Left lung (tissue), 10 donors: ENCODE measurements around the gene NIBAN1. TPM values are rescaled to one million over a fixed set of nuclear protein-coding genes. Genes with fewer than 3 reads are reported as not detected.
A peak's percentile ranks its signal among the peaks of the same experiment; 100 is the strongest.

Experiments used
- ATAC-seq: fragments of 200-7000 bp; cut with Tn5 transposase; one replicate; pipeline ENCODE4 v1.9.1; 2020; ENCODE audit warnings: moderate library complexity
- DNase-seq, 4 donors: peaks; one replicate each; pipeline ENCODE4 v3.0.0-alpha.2; 2013 to 2020
- H3K27ac ChIP-seq, 2 donors: fragments of 200-600 bp; sonication (generic) in 1 of 2; one replicate each; pipeline versions ENCODE4 v1.5.0 to v1.8.0; 2020 to 2021
- H3K27me3 ChIP-seq, 2 donors: fragments of 200-600 bp; sonication (generic) in 1 of 2; one replicate each; pipeline versions ENCODE4 v1.5.0 to v1.8.0; 2020 to 2021
- H3K36me3 ChIP-seq, 2 donors: fragments of 200-600 bp; sonication (generic) in 1 of 2; one replicate each; pipeline versions ENCODE4 v1.5.0 to v1.8.0; 2020 to 2021
- H3K4me1 ChIP-seq, 2 donors: fragments of 200-600 bp; one replicate each; pipeline ENCODE4 v1.8.0; 2021
- H3K4me3 ChIP-seq, 2 donors: fragments of 200-600 bp; sonication (generic) in 1 of 2; one replicate each; pipeline versions ENCODE4 v1.5.0 to v1.8.0; 2020 to 2021; ENCODE audit warnings: mild to moderate bottlenecking in 1 of 2
- H3K9me3 ChIP-seq, 2 donors: fragments of 200-600 bp; sonication (generic) in 1 of 2; one replicate each; pipeline versions ENCODE4 v1.5.0 to v1.8.0; 2020 to 2021
- CTCF ChIP-seq, 2 donors: fragments of 200-600 bp; sonication (generic) in 1 of 2; IDR thresholded peaks; one replicate each; pipeline versions ENCODE4 v1.5.0 to v1.8.0; 2021; ENCODE audit warnings: antibody characterized with exemption in 2 of 2
- intact Hi-C, 2 donors: fragments of 100-400 bp; cut with DNase I; formaldehyde crosslinking; loops; one replicate each; pipeline versions ENCODE4 v1.11.2 to v1.14.2; 2022
- polyA plus RNA-seq, 6 donors: library from polyadenylated mRNA; unstranded; fragments of 120-200 nt; gene quantifications; one replicate each; pipeline ENCODE4 v1.2.1, GENCODE V29; 2013; ENCODE audit not compliant: insufficient read length in 6 of 6
- total RNA-seq, 2 donors: library from RNA; stranded (reverse); fragmentation: NEBNext Ultra II Directional; extraction: Animal tissue kit (Norgen Biotek cat#: 25700); gene quantifications; one replicate each; pipeline ENCODE4 v1.2.1, GENCODE V29; 2021
- donor health status: DM: no; HTN: yes; CAD: no.
- donor health status: DM: no; HTN: no; CAD: no.

Gene NIBAN1
- total and polyA plus RNA-seq, 8 donors, result 16.4 to 54.3 (median 17.7) TPM

- Histone ChIP-seq H3K4me1 (peaks cover 4 to 49% of the 10 kb centered on the region in 2 donors), H3K9me3 (no peaks in the 10 kb centered on the region), H3K27me3 (no peaks in the 10 kb centered on the region), H3K4me3 (peak overlapping the region; percentile 69 to 70), H3K36me3 (no peaks in the 10 kb centered on the region), H3K27ac (peak overlapping the region; percentile 75 to 93)
- DNase-seq, result peak; percentile 50 to 90 (median 64)
- peak; percentile 61 for ATAC-seq
- intact Hi-C loops, result no loop called here
- TF ChIP-seq CTCF (IDR thresholded peaks at IDR 0.05), result no peak
These were observed 844 bp downstream of the NIBAN1 start for GRCh38 chr1:184973272-184974055.

GRCh38 chr1:184972315-184973055 is 1.8 kb downstream of the NIBAN1 start:
- ATAC-seq, result no peak
- Histone ChIP-seq H3K27ac (peak overlapping the region; percentile 10 to 93), H3K27me3 (no peaks in the 10 kb centered on the region), H3K4me1 (peaks cover 4 to 49% of the 10 kb centered on the region in 2 donors), H3K4me3 (peak overlapping the region in 1 of 2 donors; percentile 69), H3K36me3 (no peaks in the 10 kb centered on the region), H3K9me3 (no peaks in the 10 kb centered on the region)
- DNase-seq, result no peak
- intact Hi-C loops, result no loop called here
- no peak for TF ChIP-seq CTCF (IDR thresholded peaks at IDR 0.05)

- no peak for ATAC-seq
- Histone ChIP-seq H3K4me3 (peak overlapping the region in 1 of 2 donors; percentile 69), H3K36me3 (no peaks in the 10 kb centered on the region), H3K9me3 (no peaks in the 10 kb centered on the region), H3K27me3 (no peaks in the 10 kb centered on the region), H3K4me1 (peaks cover 4 to 49% of the 10 kb centered on the region in 2 donors), H3K27ac (no peak overlapping the region)
- no peak for TF ChIP-seq CTCF (IDR thresholded peaks at IDR 0.05)
- DNase-seq, result no peak
- intact Hi-C loops, result no loop called here
These were observed 2.6 kb downstream of the NIBAN1 start for GRCh38 chr1:184971522-184972265.

- H3K9me3 ChIP-seq, result no peaks in the 10 kb centered on the region
- no peaks in the 10 kb centered on the region for H3K27me3 ChIP-seq
- no peaks in the 10 kb centered on the region for H3K36me3 ChIP-seq
- DNase-seq (no peak), ATAC-seq (no peak)
- H3K4me1 ChIP-seq, result peaks cover 4 to 49% of the 10 kb centered on the region in 2 donors
- no peak overlapping the region for H3K27ac ChIP-seq
- H3K4me3 ChIP-seq, result no peak overlapping the region
- intact Hi-C loops, result no loop called here
- TF ChIP-seq CTCF (IDR thresholded peaks at IDR 0.05), result no peak
These were observed 3.6 kb downstream of the NIBAN1 start for GRCh38 chr1:184970691-184971161.
